HCT116 (cell line): ENCODE measurements around the gene DOP1B. TPM values are rescaled to one million over a fixed set of nuclear protein-coding genes. Genes with fewer than 3 reads are reported as not detected.

Experiments used
- ATAC-seq: fragments of 200-7000 bp; cut with Tn5 transposase; 2 replicates; pipeline ENCODE4 v1.9.1; 2020; ENCODE audit warnings: mild to moderate bottlenecking, moderate library complexity
- BruUV-seq: library from RNA; stranded (reverse); fragments of 400-500 nt; replicated peaks from 2 replicates; lab custom pipeline; 2021; lab: Mats Ljungman, UMichigan
- CTCF ChIA-PET: fragments of 300-600 bp; sonication (Branson Sonifier 250); formaldehyde crosslinking; loops from one replicate; lab custom pipeline; 2021; ENCODE audit warnings: antibody characterized with exemption; lab: Charles Lee
- POLR2A ChIA-PET: fragments of 300-600, 350-600 bp; sonication (Branson Sonifier 250); formaldehyde crosslinking; loops from one replicate; lab custom pipeline; 2021; ENCODE audit warnings: antibody characterized with exemption; lab: Charles Lee
- RAD21 ChIA-PET, 2 experiments: fragments of 300-600 bp; sonication (Branson Sonifier 250); formaldehyde crosslinking; loops; one replicate each; lab custom pipeline; 2023; ENCODE audit warnings: low total read pairs in 2 of 2; ENCODE audit not compliant: uncharacterized antibody in 2 of 2, unreplicated experiment in 2 of 2, low non-redundant PET in 1 of 2; lab: Charles Lee
- DNase-seq: peaks from one replicate; pipeline ENCODE4 v3.0.0-alpha.2; 2010; ENCODE audit warnings: low read depth, low spot score
- H2AFZ ChIP-seq: fragments of 200-600 bp; shearing (Covaris generic), sonication (generic); 2 replicates; pipeline ENCODE4 v1.6.1; 2017; ENCODE audit warnings: low read depth, mixed run types, mixed read lengths, antibody characterized with exemption, low read length; ENCODE audit not compliant: poor library complexity, severe bottlenecking
- H3K27ac ChIP-seq: 2 replicates; pipeline ENCODE4 v1.5.1; 2012; ENCODE audit warnings: low read depth, low read length
- H3K27me3 ChIP-seq: fragments of 200-600 bp; sonication (generic); 2 replicates; pipeline ENCODE4 v1.6.1; 2016; ENCODE audit warnings: mixed run types, low read length, mixed read lengths; ENCODE audit not compliant: insufficient read depth
- H3K36me3 ChIP-seq, 2 experiments: fragments of 200-500 bp in 1 of 2; fragments of 200-600 bp in 1 of 2; sonication (Bioruptor generic) in 1 of 2; sonication (generic) in 1 of 2; 2 replicates each; pipeline versions ENCODE4 v1.5.1 to v1.6.1; 2014 to 2016; ENCODE audit warnings: low read length in 2 of 2, inconsistent platforms in 1 of 2, mixed read lengths in 1 of 2, mixed run types in 1 of 2; ENCODE audit not compliant: insufficient read depth in 2 of 2, control insufficient read depth in 1 of 2
- H3K4me1 ChIP-seq, 2 experiments: fragments of 200-600 bp in 1 of 2; sonication (generic) in 1 of 2; 2 replicates each; pipeline versions ENCODE4 v1.5.1 to v1.6.1; 2012 to 2017; ENCODE audit warnings: low read length in 2 of 2, inconsistent platforms in 1 of 2, mild to moderate bottlenecking in 1 of 2, mixed read lengths in 1 of 2, mixed run types in 1 of 2, moderate library complexity in 1 of 2; ENCODE audit not compliant: insufficient read depth in 2 of 2, control insufficient read depth in 1 of 2
- H3K4me2 ChIP-seq: fragments of 200-600 bp; sonication (generic); 2 replicates; pipeline ENCODE4 v1.6.1; 2017; ENCODE audit warnings: mixed run types, low read length, mixed read lengths
- H3K4me3 ChIP-seq, 2 experiments: fragments of 200-600 bp in 1 of 2; sonication (generic) in 1 of 2; replicated peaks in 1 of 2; 2 replicates each; pipeline ENCODE4 v1.5.1; 2011 to 2016; ENCODE audit warnings: low read length in 2 of 2, control low read depth in 1 of 2, low read depth in 1 of 2, mild to moderate bottlenecking in 1 of 2, mixed read lengths in 1 of 2, mixed run types in 1 of 2
- H3K79me2 ChIP-seq: fragments of 200-600 bp; sonication (generic); 2 replicates; pipeline ENCODE4 v1.6.1; 2017; ENCODE audit warnings: mild to moderate bottlenecking, mixed run types, low read length, moderate library complexity, mixed read lengths; ENCODE audit not compliant: insufficient read depth
- H3K9ac ChIP-seq: fragments of 200-600 bp; sonication (generic); 2 replicates; pipeline ENCODE4 v1.6.1; 2016; ENCODE audit warnings: low read length, mixed read lengths
- H3K9me2 ChIP-seq: fragments of 200-600 bp; sonication (generic), shearing (Covaris generic); 2 replicates; pipeline ENCODE4 v1.6.1; 2017; ENCODE audit warnings: mixed run types, mild to moderate bottlenecking, moderate library complexity; ENCODE audit not compliant: insufficient read depth
- H3K9me3 ChIP-seq, 2 experiments: fragments of 200-500 bp in 1 of 2; fragments of 200-600 bp in 1 of 2; sonication (Bioruptor generic) in 1 of 2; sonication (generic) in 1 of 2; 2 replicates each; pipeline ENCODE4 v1.6.1; 2014 to 2017; ENCODE audit warnings: low read length in 2 of 2, mixed read lengths in 2 of 2, inconsistent platforms in 1 of 2, low read depth in 1 of 2, mild to moderate bottlenecking in 1 of 2, mixed run types in 1 of 2, moderate library complexity in 1 of 2; ENCODE audit not compliant: control insufficient read depth in 1 of 2, insufficient read depth in 1 of 2
- H4K20me1 ChIP-seq: fragments of 200-600 bp; sonication (generic), shearing (Covaris generic); 2 replicates; pipeline ENCODE4 v1.6.1; 2017; ENCODE audit warnings: mixed run types, mild to moderate bottlenecking, moderate library complexity; ENCODE audit not compliant: insufficient read depth
- ATF3 ChIP-seq: IDR thresholded peaks from 2 replicates; pipeline ENCODE4 v1.6.1; 2012
- CBX3 ChIP-seq: IDR thresholded peaks from 2 replicates; pipeline ENCODE4 v1.6.1; 2012; ENCODE audit warnings: low read depth
- CEBPB ChIP-seq: IDR thresholded peaks from 2 replicates; pipeline ENCODE4 v1.6.1; 2012; ENCODE audit warnings: low read depth
- EGR1 ChIP-seq: IDR thresholded peaks from 2 replicates; pipeline ENCODE4 v1.6.1; 2012; ENCODE audit warnings: low read depth
- EZH2 ChIP-seq: fragments of 200-600 bp; sonication (generic); IDR thresholded peaks from 2 replicates; pipeline ENCODE4 v1.6.1; 2017; ENCODE audit warnings: antibody characterized with exemption, mixed run types
- EZH2phosphoT487 ChIP-seq: fragments of 200-600 bp; IDR thresholded peaks from 2 replicates; pipeline ENCODE4 v1.6.1; 2018; ENCODE audit warnings: antibody characterized with exemption, borderline replicate concordance
- FOSL1 ChIP-seq: IDR thresholded peaks from 2 replicates; pipeline ENCODE4 v1.6.1; 2012; ENCODE audit warnings: low read depth
- JUND ChIP-seq: IDR thresholded peaks from 2 replicates; pipeline ENCODE4 v1.6.1; 2012
- POLR2A ChIP-seq: IDR thresholded peaks from 2 replicates; pipeline ENCODE4 v1.7.0; 2011; ENCODE audit warnings: borderline replicate concordance; ENCODE audit not compliant: insufficient read depth, insufficient read length; ENCODE audit errors: extremely low read depth
- POLR2AphosphoS5 ChIP-seq: IDR thresholded peaks from 2 replicates; pipeline ENCODE4 v1.6.1; 2011; ENCODE audit warnings: mild to moderate bottlenecking, low read depth, low read length, moderate library complexity
- RAD21 ChIP-seq: IDR thresholded peaks from 2 replicates; pipeline ENCODE4 v1.6.1; 2012; ENCODE audit warnings: low read depth, mild to moderate bottlenecking
- REST ChIP-seq: IDR thresholded peaks from 2 replicates; pipeline ENCODE4 v1.6.1; 2012; ENCODE audit warnings: low read depth
- SIN3A ChIP-seq: IDR thresholded peaks from 2 replicates; pipeline ENCODE4 v1.6.1; 2012; ENCODE audit warnings: low read depth
- SP1 ChIP-seq: IDR thresholded peaks from 2 replicates; pipeline ENCODE4 v1.6.1; 2012; ENCODE audit warnings: low read depth
- SRF ChIP-seq: IDR thresholded peaks from 2 replicates; pipeline ENCODE4 v1.6.1; 2012; ENCODE audit warnings: low read depth
- TCF7L2 ChIP-seq: IDR thresholded peaks from 2 replicates; pipeline ENCODE4 v1.7.0; 2011; ENCODE audit warnings: borderline replicate concordance, inconsistent platforms; ENCODE audit not compliant: insufficient read depth, insufficient read length; ENCODE audit errors: extremely low read depth
- YY1 ChIP-seq: IDR thresholded peaks from 2 replicates; pipeline ENCODE4 v1.6.1; 2011; ENCODE audit warnings: low read length, low read depth, moderate library complexity, mild to moderate bottlenecking; ENCODE audit not compliant: insufficient replicate concordance; ENCODE audit errors: extremely low read depth
- ZBTB33 ChIP-seq: IDR thresholded peaks from 2 replicates; pipeline ENCODE4 v1.6.1; 2011; ENCODE audit warnings: mild to moderate bottlenecking, low read length, moderate library complexity; ENCODE audit not compliant: insufficient replicate concordance; ENCODE audit errors: extremely low read depth
- ZFX ChIP-seq: fragments of 450-650 bp; IDR thresholded peaks from 2 replicates; pipeline ENCODE4 v1.6.1; 2017
- ZNF274 ChIP-seq: fragments of 200-500 bp; sonication (Bioruptor generic); IDR thresholded peaks from 2 replicates; pipeline ENCODE4 v1.6.1; 2014; ENCODE audit warnings: mild to moderate bottlenecking, low read depth, low read length, inconsistent platforms
- intact Hi-C: fragments of 100-400 bp; cut with micrococcal nuclease; formaldehyde crosslinking; loops from 2 replicates; pipeline ENCODE4 v1.10.0; 2022
- total RNA-seq: library from RNA; stranded (reverse); gene quantifications from one replicate; pipeline ENCODE4 v1.2.1, GENCODE V29; 2021; ENCODE audit not compliant: unreplicated experiment

Gene DOP1B
- total RNA-seq, 1 experiment from 2014 or later, result 15.4 TPM

DNA sequence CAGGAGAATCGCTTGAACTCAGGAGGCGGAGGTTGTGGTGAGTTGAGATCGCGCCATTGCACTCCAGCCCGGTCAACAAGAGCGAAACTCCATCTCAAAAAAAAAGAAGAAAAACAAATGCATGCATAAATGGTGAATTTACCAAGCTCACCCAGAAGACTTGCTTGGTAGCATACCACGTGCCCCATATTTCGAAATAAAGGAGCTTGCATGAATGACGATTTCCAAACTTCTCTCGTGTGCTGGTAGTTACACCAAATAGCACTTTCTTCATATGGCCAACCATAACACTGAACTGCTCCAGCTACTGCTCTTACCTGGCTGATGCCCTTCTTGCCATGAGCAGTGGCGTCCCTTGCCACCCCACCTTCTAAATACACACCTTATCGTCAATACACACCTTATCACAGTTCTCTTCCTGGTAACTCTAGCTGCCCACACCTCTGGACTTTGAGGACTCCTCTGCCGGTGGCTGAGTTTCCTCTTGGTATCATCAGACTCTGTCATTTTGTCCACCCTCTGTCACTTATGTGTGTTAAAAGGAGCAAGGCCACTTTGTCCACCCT, 2.8 kb downstream of the DOP1B start:
- POLR2A ChIA-PET, result no interaction called here
- no peaks in the 10 kb centered on the region for H3K9me2 ChIP-seq
- CTCF ChIA-PET, result no interaction called here
- no peaks in the 10 kb centered on the region for H4K20me1 ChIP-seq
- no peaks in the 10 kb centered on the region for H3K27me3 ChIP-seq
- peaks cover 6% of the 10 kb centered on the region for H3K79me2 ChIP-seq
- DNase-seq (no peak), ATAC-seq (no peak)
- TF ChIP-seq EZH2phosphoT487 (no peak), EZH2 (no peak), JUND (no peak), RAD21 (no peak), FOSL1 (no peak), SP1 (no peak), POLR2AphosphoS5 (no peak), ZBTB33 (no peak), ATF3 (no peak), SIN3A (no peak), ZFX (no peak), ZNF274 (no peak), YY1 (no peak), CEBPB (no peak), REST (no peak), SRF (no peak), EGR1 (no peak), POLR2A (no peak), CBX3 (no peak), TCF7L2 (no peak)
- no peak overlapping the region for H3K27ac ChIP-seq
- no peak overlapping the region for H3K4me2 ChIP-seq
- H3K9ac ChIP-seq, result no peak overlapping the region
- H3K9me3 ChIP-seq, result no peaks in the 10 kb centered on the region
- H3K36me3 ChIP-seq, result no peaks in the 10 kb centered on the region
- BruUV-seq, result no TSS peak
- H3K4me1 ChIP-seq, result peaks cover 16 to 30% of the 10 kb centered on the region in 2 experiments
- intact Hi-C loops, result loop anchor here (5.0 kb wide), 1 partner anchor 228 kb away; the partner anchor contains the start of gene CHAF1B
- H2AFZ ChIP-seq, result no peak overlapping the region
- RAD21 ChIA-PET, result no interaction called here
- H3K4me3 ChIP-seq, result no peak overlapping the region
